Astrocyte (in vitro differentiated cells and primary cell): ENCODE measurements around the gene GSK3B. TPM values are rescaled to one million over a fixed set of nuclear protein-coding genes. Genes with fewer than 3 reads are reported as not detected.

Source experiments
- DNase-seq: peaks from one replicate; pipeline ENCODE4 v3.0.0-alpha.2; 2010; ENCODE audit warnings: low read depth
- FAIRE-seq: peaks from 2 replicates; lab custom pipeline; 2011; peaks lifted over from hg19 to GRCh38; lab: Jason Lieb, UNC
- H2AFZ ChIP-seq: 2 replicates; pipeline ENCODE4 v1.6.0; 2012; ENCODE audit warnings: low read depth, low read length, inconsistent platforms
- H3K27ac ChIP-seq: 2 replicates; pipeline ENCODE4 v1.5.1; 2011; ENCODE audit warnings: low read depth, low read length, inconsistent platforms
- H3K27me3 ChIP-seq: 2 replicates; pipeline ENCODE4 v1.6.0; 2011; ENCODE audit warnings: low read length, inconsistent platforms; ENCODE audit not compliant: insufficient read depth
- H3K36me3 ChIP-seq: 2 replicates; pipeline ENCODE4 v1.5.1; 2011; ENCODE audit warnings: low read length, inconsistent platforms; ENCODE audit not compliant: insufficient read depth
- H3K4me1 ChIP-seq: 2 replicates; pipeline ENCODE4 v1.5.1; 2011; ENCODE audit warnings: low read length, inconsistent platforms; ENCODE audit not compliant: insufficient read depth
- H3K4me2 ChIP-seq: 2 replicates; pipeline ENCODE4 v1.6.0; 2012; ENCODE audit warnings: low read length, inconsistent platforms
- H3K4me3 ChIP-seq: 2 replicates; pipeline ENCODE4 v1.5.1; 2011; ENCODE audit warnings: low read depth, mild to moderate bottlenecking, low read length, inconsistent platforms; ENCODE audit not compliant: insufficient read depth
- H3K79me2 ChIP-seq: 2 replicates; pipeline ENCODE4 v1.6.0; 2012; ENCODE audit warnings: mild to moderate bottlenecking, low read length, inconsistent platforms; ENCODE audit not compliant: insufficient read depth
- H3K9ac ChIP-seq: 2 replicates; pipeline ENCODE4 v1.6.0; 2012; ENCODE audit warnings: mild to moderate bottlenecking, low read length, inconsistent platforms
- H3K9me3 ChIP-seq: 2 replicates; pipeline ENCODE4 v1.5.1; 2012; ENCODE audit warnings: low read depth, mild to moderate bottlenecking, low read length, inconsistent platforms; ENCODE audit not compliant: insufficient read depth
- H4K20me1 ChIP-seq: 2 replicates; pipeline ENCODE4 v1.6.0; 2012; ENCODE audit warnings: low read length, inconsistent platforms; ENCODE audit not compliant: insufficient read depth
- H3K27ac Mint-ChIP-seq: one replicate; pipeline ENCODE4 v1.8.0; 2021; ENCODE audit warnings: mild to moderate bottlenecking, mixed read lengths; ENCODE audit not compliant: unreplicated experiment
- H3K27me3 Mint-ChIP-seq: one replicate; pipeline ENCODE4 v1.8.0; 2021; ENCODE audit warnings: low read depth, mixed read lengths; ENCODE audit not compliant: unreplicated experiment
- H3K36me3 Mint-ChIP-seq: one replicate; pipeline ENCODE4 v1.8.0; 2021; ENCODE audit warnings: low read depth, mixed read lengths; ENCODE audit not compliant: unreplicated experiment
- H3K4me1 Mint-ChIP-seq: one replicate; pipeline ENCODE4 v1.8.0; 2021; ENCODE audit warnings: low read depth, mixed read lengths; ENCODE audit not compliant: unreplicated experiment
- H3K4me3 Mint-ChIP-seq: one replicate; pipeline ENCODE4 v1.8.0; 2021; ENCODE audit warnings: mild to moderate bottlenecking, moderate library complexity, mixed read lengths; ENCODE audit not compliant: unreplicated experiment
- H3K9me3 Mint-ChIP-seq: one replicate; pipeline ENCODE4 v1.8.0; 2021; ENCODE audit warnings: mild to moderate bottlenecking, mixed read lengths; ENCODE audit not compliant: unreplicated experiment
- CTCF ChIP-seq: IDR thresholded peaks from 2 replicates; pipeline ENCODE4 v1.5.1; 2011; ENCODE audit warnings: low read depth, mild to moderate bottlenecking, inconsistent platforms, low read length, moderate library complexity; ENCODE audit not compliant: insufficient read depth
- EZH2 ChIP-seq: IDR thresholded peaks from 2 replicates; pipeline ENCODE4 v1.6.1; 2012; ENCODE audit warnings: mild to moderate bottlenecking, low read length, inconsistent platforms; ENCODE audit not compliant: insufficient read depth
- total RNA-seq: library from RNA; stranded (reverse); gene quantifications from 2 replicates; pipeline ENCODE4 v1.2.1, GENCODE V29; 2021

Gene GSK3B
- total RNA-seq, 1 donor from 2014 or later, result 80.6 TPM

- Histone ChIP-seq H3K9me3 (no peaks in the 10 kb centered on the region), H3K27ac (no peak overlapping the region), H2AFZ (no peak overlapping the region), H3K4me1 (no peaks in the 10 kb centered on the region), H4K20me1 (peaks cover 95% of the 10 kb centered on the region), H3K36me3 (no peaks in the 10 kb centered on the region), H3K9ac (no peak overlapping the region), H3K4me3 (no peak overlapping the region), H3K27me3 (no peaks in the 10 kb centered on the region), H3K79me2 (peaks cover 98% of the 10 kb centered on the region), H3K4me2 (no peak overlapping the region)
- Mint-ChIP-seq H3K36me3 (no peaks in the 10 kb centered on the region), H3K4me1 (peaks cover 3% of the 10 kb centered on the region), H3K27ac (no peak overlapping the region), H3K9me3 (no peaks in the 10 kb centered on the region), H3K27me3 (no peaks in the 10 kb centered on the region), H3K4me3 (no peak overlapping the region)
- no peak for FAIRE-seq
- TF ChIP-seq EZH2, result no peak
- no peak for TF ChIP-seq CTCF
- no peak for DNase-seq
These were observed 27.2 kb downstream of the GSK3B start for GRCh38 chr3:120067083-120067482.

GRCh38 chr3:120066634-120067033, 27.6 kb downstream of the GSK3B start:
- no peaks in the 10 kb centered on the region for H3K27me3 Mint-ChIP-seq
- peaks cover 95% of the 10 kb centered on the region for H4K20me1 ChIP-seq

More at GRCh38 chr3:120066634-120067033, 27.6 kb downstream of the GSK3B start:
- Histone ChIP-seq H3K27me3 (no peaks in the 10 kb centered on the region), H3K27ac (no peak overlapping the region), H3K4me2 (no peak overlapping the region), H3K36me3 (no peaks in the 10 kb centered on the region), H3K9me3 (no peaks in the 10 kb centered on the region), H3K9ac (no peak overlapping the region), H3K79me2 (peaks cover 98% of the 10 kb centered on the region), H3K4me3 (no peak overlapping the region), H2AFZ (no peak overlapping the region), H3K4me1 (no peaks in the 10 kb centered on the region)
- Mint-ChIP-seq H3K27ac (no peak overlapping the region), H3K4me1 (peaks cover 3% of the 10 kb centered on the region), H3K9me3 (no peaks in the 10 kb centered on the region), H3K4me3 (no peak overlapping the region), H3K36me3 (no peaks in the 10 kb centered on the region)
- FAIRE-seq (no peak), DNase-seq (no peak)
- TF ChIP-seq EZH2 (no peak), CTCF (no peak)
